Measurements from ENCODE around the gene DTX2.
"Not testable (repeated sequence)": the region's sequence is repeated elsewhere in the genome, so short reads cannot be mapped to it uniquely, and the experiment has no call there.

DNA sequence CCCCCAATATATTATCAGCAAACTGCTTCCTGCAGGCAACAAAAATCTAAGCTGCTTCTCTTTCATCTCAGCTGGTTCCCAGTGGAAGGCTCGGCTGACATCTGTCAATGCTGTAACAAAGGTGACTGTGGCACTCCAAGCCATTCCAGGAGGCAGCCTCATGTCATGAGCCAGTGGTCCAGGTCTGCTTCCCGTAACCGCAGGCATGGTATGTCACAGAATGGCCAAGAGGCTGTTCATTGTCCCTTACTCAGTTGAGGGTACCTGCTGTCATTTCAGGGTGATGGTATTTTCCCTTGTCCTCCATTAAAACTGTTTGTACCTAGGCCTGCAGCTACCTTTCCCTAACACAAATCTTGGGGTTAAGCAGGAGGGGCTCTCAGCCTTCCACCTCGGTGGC lies 21.1 kb upstream of the DTX2 start:
- not testable (repeated sequence) for TF ChIP-seq SP1 (IDR thresholded peaks at IDR 0.05); FOXK2 (IDR thresholded peaks at IDR 0.05); ARNT (IDR thresholded peaks at IDR 0.05); ZNF384 (IDR thresholded peaks at IDR 0.05); TARDBP (IDR thresholded peaks at IDR 0.05); NFRKB (IDR thresholded peaks at IDR 0.05); BHLHE40 (IDR thresholded peaks at IDR 0.05; ENCODE audit: borderline replicate concordance); SUZ12 (IDR thresholded peaks at IDR 0.05); ELF4 (IDR thresholded peaks at IDR 0.05)
- TF ChIP-seq, protein P1, sequence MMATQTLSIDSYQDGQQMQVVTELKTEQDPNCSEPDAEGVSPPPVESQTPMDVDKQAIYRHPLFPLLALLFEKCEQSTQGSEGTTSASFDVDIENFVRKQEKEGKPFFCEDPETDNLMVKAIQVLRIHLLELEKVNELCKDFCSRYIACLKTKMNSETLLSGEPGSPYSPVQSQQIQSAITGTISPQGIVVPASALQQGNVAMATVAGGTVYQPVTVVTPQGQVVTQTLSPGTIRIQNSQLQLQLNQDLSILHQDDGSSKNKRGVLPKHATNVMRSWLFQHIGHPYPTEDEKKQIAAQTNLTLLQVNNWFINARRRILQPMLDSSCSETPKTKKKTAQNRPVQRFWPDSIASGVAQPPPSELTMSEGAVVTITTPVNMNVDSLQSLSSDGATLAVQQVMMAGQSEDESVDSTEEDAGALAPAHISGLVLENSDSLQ (IDR thresholded peaks at IDR 0.05): not testable (repeated sequence)
